Measurements from ENCODE around the gene DISC1.

The DISC1 gene

GRCh38 chr1:231856894-231857293, 230.3 kb downstream of the DISC1 start:
- DNase-seq (ENCODE audit: low spot score): no peak

GRCh38 chr1:231857609-231858135, 231.1 kb downstream of the DISC1 start:
- DNase-seq (ENCODE audit: low spot score): no peak

GRCh38 chr1:231860221-231861088, 233.9 kb downstream of the DISC1 start:
- no peak for DNase-seq (ENCODE audit: low spot score)

GRCh38 chr1:231861541-231862481, 235.2 kb downstream of the DISC1 start:
- DNase-seq (ENCODE audit: low spot score): no peak

DNA sequence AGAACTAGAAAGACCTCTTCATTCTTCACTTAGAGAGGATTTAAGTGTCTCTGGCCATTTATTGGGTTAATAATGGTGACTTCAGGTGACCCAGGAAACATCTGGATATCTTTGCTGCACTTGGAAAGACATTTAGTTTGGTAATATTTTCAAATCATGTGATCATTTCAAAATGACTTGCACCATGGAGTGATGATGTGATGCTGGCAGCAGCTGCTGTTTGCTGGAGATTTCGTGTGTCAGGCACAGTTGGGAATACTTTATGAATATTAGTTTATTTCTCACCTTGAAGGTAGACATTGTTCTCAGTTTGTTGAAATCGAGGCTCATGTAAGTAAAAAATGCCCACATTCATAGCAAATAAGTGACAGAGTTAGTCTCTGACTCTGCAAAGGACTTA, 236.0 kb downstream of the DISC1 start:
- no peak for DNase-seq (ENCODE audit: low spot score)

DNA sequence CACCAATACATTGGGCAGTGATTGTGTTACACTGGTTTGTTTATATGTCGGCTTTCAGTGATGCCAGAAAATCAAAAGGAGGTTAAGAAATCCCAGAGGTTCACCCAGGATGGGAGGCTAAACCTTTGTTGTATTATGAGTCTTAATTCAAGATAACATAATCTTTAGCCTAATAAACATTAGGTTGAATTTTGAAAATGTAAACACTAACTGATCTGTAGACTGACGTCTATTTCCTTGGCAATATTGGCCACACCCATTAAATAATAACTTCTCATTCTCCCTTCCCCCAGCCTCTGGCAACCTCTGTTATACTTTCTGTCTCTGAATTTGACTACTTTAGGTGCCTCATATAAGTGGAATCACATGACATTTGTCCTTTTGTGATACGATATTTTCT, 238.7 kb downstream of the DISC1 start:
- DNase-seq (ENCODE audit: low spot score): no peak

- peak; percentile 39 for DNase-seq (ENCODE audit: low spot score)
Measured at GRCh38 chr1:231866392-231867331, 240.1 kb downstream of the DISC1 start.

GRCh38 chr1:231867607-231868006, 241.0 kb downstream of the DISC1 start:
- DNase-seq (ENCODE audit: low spot score): no peak

- no peak for DNase-seq (ENCODE audit: low spot score)
Measured at GRCh38 chr1:231869364-231869763, 242.8 kb downstream of the DISC1 start.

- no peak for DNase-seq (ENCODE audit: low spot score)
Measured at GRCh38 chr1:231871471-231871870, 244.9 kb downstream of the DISC1 start.

DNA sequence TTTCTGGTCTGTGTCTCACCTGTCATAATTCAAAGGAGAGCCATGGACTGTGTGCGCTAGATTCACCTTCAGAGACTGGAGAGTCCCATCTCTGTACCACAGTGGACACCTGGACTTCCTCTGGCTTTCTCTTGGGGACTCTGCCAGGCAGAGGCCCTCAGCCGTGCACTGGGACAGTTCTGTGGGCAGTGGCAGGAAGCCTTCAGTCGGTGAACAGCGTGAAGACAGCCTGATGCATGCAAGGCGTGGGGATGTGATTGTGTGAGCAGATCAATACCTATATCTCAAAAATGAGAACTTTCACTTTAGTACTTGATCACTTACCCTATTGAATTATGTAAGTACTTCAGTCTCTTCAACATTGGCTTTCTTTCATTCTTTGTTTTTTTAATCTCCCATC, 245.3 kb downstream of the DISC1 start:
- DNase-seq (ENCODE audit: low spot score): no peak

GRCh38 chr1:231872461-231872910, 245.9 kb downstream of the DISC1 start:
- DNase-seq (ENCODE audit: low spot score): no peak

GRCh38 chr1:231878737-231879136, 252.1 kb downstream of the DISC1 start:
- no peak for DNase-seq (ENCODE audit: low spot score)

DNA sequence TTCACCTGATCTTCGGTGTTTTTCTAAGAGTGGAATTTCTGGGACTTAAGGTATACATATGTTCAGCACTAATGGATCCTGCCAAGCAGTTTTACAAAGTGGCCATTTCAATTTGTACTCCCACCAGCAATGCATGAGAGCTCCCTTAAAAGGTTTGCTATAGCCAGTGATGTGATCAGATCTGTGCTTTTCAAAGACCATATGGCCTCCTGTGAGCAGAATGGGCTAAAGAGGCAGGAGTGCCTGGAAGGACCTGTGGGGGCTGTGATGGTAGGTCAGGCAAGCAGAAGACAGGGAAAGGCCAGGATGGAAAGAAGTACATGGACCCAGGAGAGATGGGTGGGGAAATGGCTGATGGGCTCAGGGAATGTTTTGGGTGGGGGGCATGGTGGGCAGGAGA, 252.7 kb downstream of the DISC1 start:
- DNase-seq (ENCODE audit: low spot score): no peak

DNA sequence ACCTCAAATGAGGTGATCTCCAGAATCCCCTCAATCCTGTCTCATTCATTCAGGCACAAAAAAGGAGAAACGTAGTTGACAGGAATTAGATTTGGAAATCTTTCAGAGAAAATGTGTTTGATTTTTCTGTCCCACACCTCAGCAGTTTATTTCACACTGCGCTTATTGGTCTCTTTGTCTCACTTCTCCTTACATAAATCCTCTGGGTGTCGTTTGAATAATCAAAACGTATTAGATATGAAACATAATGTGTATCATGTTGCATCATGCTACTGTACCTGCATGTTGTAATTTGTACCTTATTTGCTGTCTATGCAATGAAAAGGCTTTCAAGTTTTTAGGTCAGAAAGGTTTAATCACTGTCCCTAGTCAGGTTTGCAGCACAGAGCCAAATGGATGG, 255.7 kb downstream of the DISC1 start:
- DNase-seq (ENCODE audit: low spot score): no peak

GRCh38 chr1:231882790-231883189, 256.2 kb downstream of the DISC1 start:
- no peak for DNase-seq (ENCODE audit: low spot score)

- DNase-seq (ENCODE audit: low spot score): no peak
Measured at GRCh38 chr1:231883382-231883781, 256.8 kb downstream of the DISC1 start.

- no peak for DNase-seq (ENCODE audit: low spot score)
Measured at GRCh38 chr1:231885209-231885854, 258.7 kb downstream of the DISC1 start.

- no peak for DNase-seq (ENCODE audit: low spot score)
Measured at GRCh38 chr1:231887166-231887565, 260.6 kb downstream of the DISC1 start.

- DNase-seq (ENCODE audit: low spot score): no peak
Measured at GRCh38 chr1:231887866-231888265, 261.3 kb downstream of the DISC1 start.

DNA sequence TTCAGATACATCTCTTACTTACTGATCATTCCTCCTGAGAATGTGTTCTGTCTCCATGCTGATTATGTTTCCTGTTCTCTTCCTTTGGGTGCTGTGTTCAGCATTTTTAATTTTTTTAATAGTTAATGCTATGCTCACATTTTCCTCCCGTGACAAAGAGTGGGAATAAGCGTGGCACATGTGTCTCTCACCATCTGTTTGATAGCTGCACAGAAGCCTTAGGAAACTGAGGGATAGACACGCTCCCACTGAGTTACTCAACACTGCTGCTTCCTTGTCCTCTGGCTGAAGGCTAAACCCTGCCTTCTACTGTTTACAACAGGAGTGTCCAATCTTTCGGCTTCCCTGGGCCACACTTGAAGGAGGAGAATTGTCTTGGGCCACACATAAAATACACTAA, 264.2 kb downstream of the DISC1 start:
- no peak for DNase-seq (ENCODE audit: low spot score)
